ENCODE results near the gene MR1. TPM values are rescaled to one million over a fixed set of nuclear protein-coding genes. Genes with fewer than 3 reads are reported as not detected.

MR1 gene
- total and polyA plus RNA-seq, 9 of the 15 experiments (the other 6 are each of a cell fraction or from before 2014, with no cell fraction given) = 9.7 to 21.7 (median 15.6) TPM

GRCh38 chr1:181033799-181034451 lies at the start of gene MR1 (continued):
- TF ChIP-seq REST (IDR thresholded peaks at IDR 0.05; ENCODE audit: borderline replicate concordance) (no peak), REST (CRISPR knock-in tag; IDR thresholded peaks at IDR 0.05; ENCODE audit: low read depth) (no peak), ZNF609 (CRISPR knock-in tag; IDR thresholded peaks at IDR 0.05; ENCODE audit: borderline replicate concordance) (no peak), ZNF165 (CRISPR knock-in tag; IDR thresholded peaks at IDR 0.05; ENCODE audit: borderline replicate concordance) (no peak), ATF6 (CRISPR knock-in tag; IDR thresholded peaks at IDR 0.05) (0 out of 2 replicates have a peak, but pooled peaks have one; percentile 19), GATAD2B (IDR thresholded peaks at IDR 0.05; ENCODE audit: borderline replicate concordance) (no peak), CGGBP1 (CRISPR knock-in tag; IDR thresholded peaks at IDR 0.05) (no peak), TOE1 (IDR thresholded peaks at IDR 0.05; ENCODE audit: borderline replicate concordance) (no peak), TOE1 (CRISPR knock-in tag; IDR thresholded peaks at IDR 0.05; ENCODE audit: borderline replicate concordance, low read depth) (no peak)
